ENCODE measurements around the gene ADGRG1.

GRCh38 chr16:57616241-57616640 lies 12.2 kb upstream of the ADGRG1 start:
- TF ChIP-seq CREM (CRISPR knock-in tag; IDR thresholded peaks at IDR 0.05) (no peak), FOXP1 (CRISPR knock-in tag; IDR thresholded peaks at IDR 0.05; ENCODE audit: borderline replicate concordance) (no peak)
